Esophagus muscularis mucosa (tissue), 4 donors: Measurements from ENCODE around the gene DENND11. TPM values are rescaled to one million over a fixed set of nuclear protein-coding genes. Genes with fewer than 3 reads are reported as not detected.
"Not testable (repeated sequence)": the region's sequence is repeated elsewhere in the genome, so short reads cannot be mapped to it uniquely, and the experiment has no call there.

Experiments used
- DNase-seq: peaks from one replicate; pipeline ENCODE4 v3.0.0-alpha.2; 2017; ENCODE audit errors: extremely low spot score
- H3K27ac ChIP-seq, 4 donors: fragments of 200-600 bp; sonication (generic); replicated peaks in 1 of 4; 1 replicate in 3 of 4; 2 replicates in 1 of 4; pipeline ENCODE4 v1.5.1; 2016 to 2019; ENCODE audit warnings: mild to moderate bottlenecking in 1 of 4
- H3K27me3 ChIP-seq, 4 donors: fragments of 200-600 bp; sonication (generic); one replicate each; pipeline versions ENCODE4 v1.5.1 to v1.6.0; 2016 to 2019
- H3K36me3 ChIP-seq, 4 donors: fragments of 200-600 bp; sonication (generic); one replicate each; pipeline ENCODE4 v1.5.1; 2016 to 2019
- H3K4me1 ChIP-seq, 4 donors: fragments of 200-600 bp; sonication (generic); one replicate each; pipeline ENCODE4 v1.5.1; 2016 to 2019
- H3K4me3 ChIP-seq, 4 donors: fragments of 200-600 bp; sonication (generic); 1 replicate in 2 of 4; 2 replicates in 2 of 4; pipeline ENCODE4 v1.5.1; 2016 to 2019; ENCODE audit warnings: mild to moderate bottlenecking in 4 of 4, moderate library complexity in 1 of 4
- H3K9me3 ChIP-seq, 4 donors: fragments of 200-600 bp; sonication (generic); 1 replicate in 3 of 4; 2 replicates in 1 of 4; pipeline ENCODE4 v1.5.1; 2016 to 2019
- CTCF ChIP-seq, 3 experiments: fragments of 200-600 bp in 2 of 3; fragments of 450-650 bp in 1 of 3; sonication (generic) in 2 of 3; IDR thresholded peaks; one replicate each; pipeline ENCODE4 v1.5.1; 2017 to 2019; ENCODE audit warnings: antibody characterized with exemption in 3 of 3, mild to moderate bottlenecking in 2 of 3, moderate library complexity in 1 of 3
- EP300 ChIP-seq: sonication (generic); formaldehyde crosslinking; IDR thresholded peaks from one replicate; pipeline ENCODE4 v1.6.1; 2017; ENCODE audit warnings: antibody characterized with exemption
- POLR2A ChIP-seq: fragments of 450-650 bp; IDR thresholded peaks from one replicate; pipeline ENCODE4 v1.6.1; 2017; ENCODE audit warnings: antibody characterized with exemption, moderate library complexity, mild to moderate bottlenecking, low read depth
- POLR2AphosphoS5 ChIP-seq, 2 donors: sonication (generic); formaldehyde crosslinking; IDR thresholded peaks; one replicate each; pipeline ENCODE4 v1.6.1; 2017; ENCODE audit warnings: antibody characterized with exemption in 2 of 2
- WGBS: methylation state at CpG from one replicate; pipeline ENCODE4 v1.1.5; 2018; 5-methylcytosine and 5-hydroxymethylcytosine counted together
- intact Hi-C: fragments of 100-400 bp; cut with DNase I; formaldehyde crosslinking; loops from one replicate; pipeline ENCODE4 v1.15.1; 2023
- total RNA-seq, 4 donors: library from RNA; depleted of rRNA; stranded (reverse); fragments of >200 nt; gene quantifications; one replicate each; pipeline versions ENCODE4 v1.1.0 to v1.2.1, GENCODE V29; 2016

DENND11 gene
- total RNA-seq, 4 donors from 2014 or later: 14.9 to 25.4 (median 16.3) TPM

- H3K36me3 ChIP-seq: no peaks in the 10 kb centered on the region
- TF ChIP-seq POLR2A (no peak), POLR2AphosphoS5 (IDR thresholded peaks at IDR 0.05) (no peak), CTCF (IDR thresholded peaks at IDR 0.05) (no peak), EP300 (no peak)
- intact Hi-C loops: no loop called here
- no peaks in the 10 kb centered on the region for H3K27me3 ChIP-seq
- 100% methylated on average over 3 of the region's 3 CpGs for WGBS
- no peak overlapping the region for H3K27ac ChIP-seq
- H3K4me1 ChIP-seq: peaks cover 8 to 15% (median 9%) of the 10 kb centered on the region in 4 donors
- H3K4me3 ChIP-seq: no peak overlapping the region
- DNase-seq: no peak
- H3K9me3 ChIP-seq: no peaks in the 10 kb centered on the region
Measured at GRCh38 chr7:141691540-141691939, 10.4 kb downstream of the DENND11 start.

DNA sequence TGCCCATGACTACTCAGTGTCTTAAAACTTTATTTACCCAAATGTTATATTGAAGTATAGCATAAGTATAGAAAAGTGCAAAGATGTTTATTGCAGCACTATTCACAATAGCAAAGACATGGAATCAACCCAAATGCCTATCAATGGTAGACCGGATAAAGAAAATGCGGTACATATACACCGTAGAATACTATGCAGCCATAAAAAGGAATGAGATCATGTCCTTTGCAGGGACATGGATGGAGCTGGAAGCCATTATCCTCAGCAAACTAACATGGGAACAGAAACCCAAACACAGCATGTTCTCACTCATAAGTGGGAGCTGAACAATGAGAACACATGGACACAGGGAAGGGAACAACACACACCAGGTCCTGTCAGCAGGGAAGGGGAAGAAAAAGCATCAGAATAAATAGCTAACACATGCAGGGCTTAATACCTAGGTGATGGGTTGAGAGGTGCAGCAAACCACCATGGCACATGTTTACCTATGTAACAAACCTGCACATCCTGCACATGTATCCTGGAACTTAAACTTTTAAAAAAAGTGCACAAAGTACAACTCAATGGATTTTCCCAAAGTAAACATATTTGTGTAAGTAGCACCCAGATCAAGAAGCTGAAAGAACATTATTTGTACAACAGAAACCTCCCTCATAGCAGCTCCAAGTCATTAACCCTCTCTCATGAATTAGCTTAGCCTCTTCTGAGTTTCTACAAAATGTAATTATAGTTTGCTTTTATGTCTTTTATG is 12.7 kb downstream of the DENND11 start:
- DNase-seq, H3K9me3 ChIP-seq, intact Hi-C loops, H3K27me3 ChIP-seq, H3K27ac ChIP-seq, H3K4me1 ChIP-seq, H3K4me3 ChIP-seq: not testable (repeated sequence)
- peaks cover 9 to 21% (median 16%) of the 10 kb centered on the region in 4 donors for H3K36me3 ChIP-seq
- 98% methylated on average over 3 of the region's 3 CpGs for WGBS

DNA sequence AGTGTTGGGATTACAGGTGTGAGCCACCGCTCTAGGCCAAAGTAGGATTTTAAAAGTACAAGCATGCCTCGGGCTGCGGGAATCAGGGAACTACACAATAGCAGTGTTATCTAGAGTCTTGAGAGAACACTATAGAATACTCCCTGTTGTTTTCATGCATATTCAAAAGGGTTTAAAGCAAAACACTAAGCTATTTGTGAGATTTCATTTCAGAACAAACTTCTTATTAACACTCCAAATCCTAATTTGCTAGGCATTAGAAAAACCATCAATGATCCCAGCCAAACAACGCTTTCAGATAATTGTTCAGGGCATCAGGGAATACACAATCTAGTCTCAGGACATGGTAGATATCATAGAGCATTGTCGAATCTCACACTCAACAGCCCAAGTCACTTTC is 13.9 kb downstream of the DENND11 start:
- no peak overlapping the region for H3K27ac ChIP-seq
- H3K27me3 ChIP-seq: no peaks in the 10 kb centered on the region
- WGBS: 94% methylated on average over 5 of the region's 5 CpGs
- H3K9me3 ChIP-seq: no peaks in the 10 kb centered on the region
- DNase-seq: no peak
- TF ChIP-seq EP300 (no peak), POLR2A (no peak), POLR2AphosphoS5 (IDR thresholded peaks at IDR 0.05) (no peak), CTCF (IDR thresholded peaks at IDR 0.05) (no peak)
- intact Hi-C loops: no loop called here
- H3K4me3 ChIP-seq: no peak overlapping the region
- H3K4me1 ChIP-seq: peaks cover 0 to 5% (median 0%) of the 10 kb centered on the region in 4 donors
- peaks cover 9 to 32% (median 21%) of the 10 kb centered on the region in 4 donors for H3K36me3 ChIP-seq

DNA sequence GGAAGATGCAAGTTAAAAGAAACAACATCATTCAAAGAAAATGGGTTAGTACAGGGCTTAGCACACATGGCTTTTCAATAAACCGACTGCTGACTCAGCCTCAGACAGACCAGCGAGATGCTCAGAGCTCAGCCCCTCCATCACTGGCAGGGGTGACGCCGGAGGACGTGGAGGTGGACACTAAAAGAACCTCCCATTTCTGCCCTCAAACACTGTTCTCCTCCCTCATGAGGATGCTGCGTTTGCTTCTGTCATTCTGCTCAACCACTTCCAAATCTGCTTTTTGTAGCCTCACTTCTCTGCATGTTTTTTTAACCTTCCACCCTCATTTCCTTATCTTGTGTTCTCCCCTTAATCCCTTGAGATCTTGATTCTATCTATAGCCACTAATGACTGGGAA is 15.3 kb downstream of the DENND11 start:
- intact Hi-C loops: no loop called here
- TF ChIP-seq POLR2AphosphoS5 (IDR thresholded peaks at IDR 0.05) (no peak), CTCF (IDR thresholded peaks at IDR 0.05) (no peak), POLR2A (no peak), EP300 (no peak)
- H3K27ac ChIP-seq: no peak overlapping the region
- H3K27me3 ChIP-seq: no peaks in the 10 kb centered on the region
- H3K4me1 ChIP-seq: peaks cover 0 to 5% (median 0%) of the 10 kb centered on the region in 4 donors
- no peak overlapping the region for H3K4me3 ChIP-seq
- no peaks in the 10 kb centered on the region for H3K9me3 ChIP-seq
- peaks cover 9 to 43% (median 30%) of the 10 kb centered on the region in 4 donors for H3K36me3 ChIP-seq
- WGBS: 78% methylated on average over 6 of the region's 6 CpGs
- DNase-seq: no peak

DNA sequence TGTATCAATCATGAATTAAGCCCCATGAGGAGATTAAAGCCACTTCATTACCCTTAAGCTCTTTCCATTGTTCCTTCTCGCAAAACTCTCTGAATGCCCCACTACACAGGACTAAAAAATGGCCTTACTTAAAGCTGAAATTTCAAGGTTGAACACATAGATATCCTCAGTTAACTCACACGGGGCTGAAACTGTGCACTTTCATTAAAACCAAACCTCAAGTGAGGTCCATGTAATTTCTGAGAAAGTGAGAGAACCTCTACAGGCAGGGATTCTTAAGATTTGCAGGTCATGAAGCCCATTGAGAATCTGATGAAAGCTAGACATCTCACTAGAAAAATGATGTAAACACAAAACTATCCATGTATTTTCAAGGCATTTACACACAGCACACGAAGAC is 15.9 kb downstream of the DENND11 start:
- no peak for DNase-seq
- Histone ChIP-seq H3K4me1 (peaks cover 0 to 5% (median 0%) of the 10 kb centered on the region in 4 donors), H3K36me3 (peaks cover 9 to 49% (median 34%) of the 10 kb centered on the region in 4 donors), H3K27ac (no peak overlapping the region), H3K27me3 (no peaks in the 10 kb centered on the region), H3K4me3 (no peak overlapping the region), H3K9me3 (no peaks in the 10 kb centered on the region)
- WGBS: 88% methylated on average over 3 of the region's 3 CpGs
- TF ChIP-seq EP300: no peak
- TF ChIP-seq POLR2AphosphoS5 (IDR thresholded peaks at IDR 0.05): no peak
- no peak for TF ChIP-seq CTCF (IDR thresholded peaks at IDR 0.05)
- no peak for TF ChIP-seq POLR2A
- intact Hi-C loops: no loop called here
